ENCODE results near the gene ODF4. TPM values are rescaled to one million over a fixed set of nuclear protein-coding genes. Genes with fewer than 3 reads are reported as not detected.

The ODF4 gene
- total and polyA plus RNA-seq, 10 of the 15 experiments (the other 5 are each of a cell fraction or from before 2014, with no cell fraction given), result not detected

DNA sequence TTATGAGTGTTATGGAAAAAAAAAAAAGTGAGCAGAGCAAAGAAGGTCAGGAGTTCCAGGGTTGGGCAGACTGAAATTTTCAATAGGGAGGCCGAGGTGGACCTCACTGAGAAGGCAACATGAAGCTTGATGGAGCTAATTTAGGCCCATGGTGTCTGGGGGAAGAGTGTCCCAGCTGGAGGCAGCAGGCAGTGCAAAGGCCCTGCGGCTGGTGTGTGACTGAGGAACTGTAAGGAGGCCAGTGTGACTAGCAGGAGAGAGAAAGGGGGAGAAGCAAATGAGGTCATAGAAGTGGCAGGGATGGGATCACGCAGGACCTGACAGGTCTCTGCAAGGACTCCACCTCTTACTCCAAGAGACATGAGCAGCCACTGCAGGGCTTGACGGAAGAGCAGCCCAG is 19.4 kb upstream of the ODF4 start:
- Histone ChIP-seq H4K20me1 (ENCODE audit: control insufficient read depth, insufficient read depth) (no peaks in the 10 kb centered on the region), H3K9me3 (replicated peaks; ENCODE audit: control insufficient read depth, insufficient read depth, low read length) (no peaks in the 10 kb centered on the region), H3K4me3 (no peak overlapping the region), H3K9ac (ENCODE audit: control insufficient read depth, insufficient read depth, low read length) (no peak overlapping the region), H3K27ac (ENCODE audit: control insufficient read depth, insufficient read depth) (no peak overlapping the region), H3K4me1 (ENCODE audit: control insufficient read depth, insufficient read depth, low read length) (no peaks in the 10 kb centered on the region), H3K79me2 (ENCODE audit: control insufficient read depth, insufficient read depth, low read length) (no peaks in the 10 kb centered on the region), H3K4me2 (ENCODE audit: control insufficient read depth, insufficient read depth) (no peak overlapping the region), H3K36me3 (ENCODE audit: control insufficient read depth in 2 of 2, insufficient read depth in 2 of 2, low read length in 1 of 2) (no peaks in the 10 kb centered on the region), H3K27me3 (replicated peaks in 1 of 2; ENCODE audit: control insufficient read depth in 2 of 2, insufficient read depth in 2 of 2, low read length in 1 of 2) (peaks cover 3 to 4% of the 10 kb centered on the region in 2 experiments; a peak in 3 of 4 replicates), H2AFZ (ENCODE audit: control insufficient read depth, low read depth, low read length) (no peak overlapping the region)
- BruUV-seq (replicated peaks), result no TSS peak
- FAIRE-seq (no peak), ATAC-seq (no peak), DNase-seq (ENCODE audit: low read depth, low spot score) (no peak)
- 28% methylated on average over 4 of the region's 4 CpGs for WGBS (ENCODE audit: insufficient coverage, insufficient replicate concordance, low lambda C conversion rate, missing lambda C conversion rate)
- ChIA-PET POLR2A (no interaction called here), SMC1A (ENCODE audit: uncharacterized antibody, unreplicated experiment) (no interaction called here), RAD21 (ENCODE audit: unreplicated experiment) (no interaction called here), CTCF (interaction anchor here (0.6 kb wide), 1 partner anchor 38 kb away, joined by 4 read pairs; no protein-coding TSS in a partner anchor)
- TF ChIP-seq POLR2AphosphoS5 (IDR thresholded peaks at IDR 0.05; ENCODE audit: low read length), result no peak
- in situ Hi-C loops (cut with MboI), result no loop called here
- intact Hi-C loops (cut with micrococcal nuclease; ENCODE audit: unreplicated experiment), result no loop called here

DNA sequence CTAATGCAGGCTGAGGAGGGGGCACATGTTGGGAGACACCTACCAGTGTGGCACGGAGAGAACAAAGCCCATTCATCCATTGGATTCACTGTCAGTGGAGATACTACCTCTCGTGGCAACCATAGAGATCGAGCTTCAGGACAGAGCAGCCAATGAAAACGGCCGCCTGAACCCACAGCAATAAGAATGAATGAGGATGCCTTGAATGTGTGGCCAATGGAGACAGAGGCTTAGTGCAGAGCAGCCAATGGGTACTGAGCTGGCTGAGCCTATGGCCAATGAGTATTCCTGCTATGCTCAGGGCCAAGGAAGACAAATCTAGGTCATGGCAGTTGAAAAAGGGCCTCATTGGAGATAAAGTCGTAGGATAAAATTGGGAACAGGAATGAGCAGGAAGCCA is 18.6 kb upstream of the ODF4 start:
- no peak overlapping the region for H3K4me3 ChIP-seq
- ChIA-PET RAD21 (ENCODE audit: unreplicated experiment) (no interaction called here), POLR2A (no interaction called here), SMC1A (ENCODE audit: uncharacterized antibody, unreplicated experiment) (no interaction called here), CTCF (interaction anchor here (0.6 kb wide), 1 partner anchor 39 kb away, joined by 4 read pairs; no protein-coding TSS in a partner anchor)
- TF ChIP-seq ETV6 (conservative IDR thresholded peaks at IDR 0.05 in 1 of 2, IDR thresholded peaks at IDR 0.05 in 1 of 2; ENCODE audit: borderline replicate concordance in 1 of 2, low read depth in 1 of 2) (no peak), NBN (IDR thresholded peaks at IDR 0.05) (no peak), NFYB (IDR thresholded peaks at IDR 0.05; ENCODE audit: insufficient read depth, low read depth, low read length) (peak; percentile 45; the same call in 1 of the 2 replicates)
- TF ChIP-seq, protein P1, sequence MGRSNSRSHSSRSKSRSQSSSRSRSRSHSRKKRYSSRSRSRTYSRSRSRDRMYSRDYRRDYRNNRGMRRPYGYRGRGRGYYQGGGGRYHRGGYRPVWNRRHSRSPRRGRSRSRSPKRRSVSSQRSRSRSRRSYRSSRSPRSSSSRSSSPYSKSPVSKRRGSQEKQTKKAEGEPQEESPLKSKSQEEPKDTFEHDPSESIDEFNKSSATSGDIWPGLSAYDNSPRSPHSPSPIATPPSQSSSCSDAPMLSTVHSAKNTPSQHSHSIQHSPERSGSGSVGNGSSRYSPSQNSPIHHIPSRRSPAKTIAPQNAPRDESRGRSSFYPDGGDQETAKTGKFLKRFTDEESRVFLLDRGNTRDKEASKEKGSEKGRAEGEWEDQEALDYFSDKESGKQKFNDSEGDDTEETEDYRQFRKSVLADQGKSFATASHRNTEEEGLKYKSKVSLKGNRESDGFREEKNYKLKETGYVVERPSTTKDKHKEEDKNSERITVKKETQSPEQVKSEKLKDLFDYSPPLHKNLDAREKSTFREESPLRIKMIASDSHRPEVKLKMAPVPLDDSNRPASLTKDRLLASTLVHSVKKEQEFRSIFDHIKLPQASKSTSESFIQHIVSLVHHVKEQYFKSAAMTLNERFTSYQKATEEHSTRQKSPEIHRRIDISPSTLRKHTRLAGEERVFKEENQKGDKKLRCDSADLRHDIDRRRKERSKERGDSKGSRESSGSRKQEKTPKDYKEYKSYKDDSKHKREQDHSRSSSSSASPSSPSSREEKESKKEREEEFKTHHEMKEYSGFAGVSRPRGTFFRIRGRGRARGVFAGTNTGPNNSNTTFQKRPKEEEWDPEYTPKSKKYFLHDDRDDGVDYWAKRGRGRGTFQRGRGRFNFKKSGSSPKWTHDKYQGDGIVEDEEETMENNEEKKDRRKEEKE (IDR thresholded peaks at IDR 0.05), result no peak
- in situ Hi-C loops (cut with MboI) (no loop called here), intact Hi-C loops (cut with micrococcal nuclease; ENCODE audit: unreplicated experiment) (no loop called here)
- H3K27ac ChIP-seq (ENCODE audit: control insufficient read depth, insufficient read depth), result no peak overlapping the region
- H4K20me1 ChIP-seq (ENCODE audit: control insufficient read depth, insufficient read depth), result no peaks in the 10 kb centered on the region
- H2AFZ ChIP-seq (ENCODE audit: control insufficient read depth, low read depth, low read length), result no peak overlapping the region
- WGBS (ENCODE audit: insufficient coverage, insufficient replicate concordance, low lambda C conversion rate, missing lambda C conversion rate), result 13% methylated on average over 6 of the region's 6 CpGs
- no peak overlapping the region for H3K9ac ChIP-seq (ENCODE audit: control insufficient read depth, insufficient read depth, low read length)
- no peaks in the 10 kb centered on the region for H3K9me3 ChIP-seq (replicated peaks; ENCODE audit: control insufficient read depth, insufficient read depth, low read length)
- ATAC-seq (peak; percentile 51), FAIRE-seq (no peak), DNase-seq (ENCODE audit: low read depth, low spot score) (no peak)
- H3K27me3 ChIP-seq (replicated peaks in 1 of 2; ENCODE audit: control insufficient read depth in 2 of 2, insufficient read depth in 2 of 2, low read length in 1 of 2), result peaks cover 3 to 4% of the 10 kb centered on the region in 2 experiments; a peak in 3 of 4 replicates
- H3K36me3 ChIP-seq (ENCODE audit: control insufficient read depth in 2 of 2, insufficient read depth in 2 of 2, low read length in 1 of 2), result no peaks in the 10 kb centered on the region
- H3K4me1 ChIP-seq (ENCODE audit: control insufficient read depth, insufficient read depth, low read length), result no peaks in the 10 kb centered on the region
- H3K4me2 ChIP-seq (ENCODE audit: control insufficient read depth, insufficient read depth), result no peak overlapping the region
- no peaks in the 10 kb centered on the region for H3K79me2 ChIP-seq (ENCODE audit: control insufficient read depth, insufficient read depth, low read length)
- no TSS peak for BruUV-seq (replicated peaks)
